Esophagus squamous epithelium (tissue), 4 donors: Measurements from ENCODE around the gene PRR36.

Source experiments
- POLR2A ChIP-seq, 4 donors: fragments of 450-650 bp; IDR thresholded peaks; one replicate each; pipeline ENCODE4 v1.6.1; 2017; ENCODE audit warnings: antibody characterized with exemption in 4 of 4, mild to moderate bottlenecking in 4 of 4, moderate library complexity in 3 of 4
- TF ChIP-seq, protein P1 (sequence below), 6 experiments: fragments of 450-650 bp in 4 of 6; fragments of 200-600 bp in 2 of 6; sonication (generic) in 2 of 6; IDR thresholded peaks; one replicate each; pipeline ENCODE4 v1.5.1; 2016 to 2019; ENCODE audit warnings: antibody characterized with exemption in 6 of 6, mild to moderate bottlenecking in 4 of 6, moderate library complexity in 4 of 6

GRCh38 chr19:7858109-7858770 is 15.9 kb downstream of the PRR36 start:
- TF ChIP-seq POLR2A (IDR thresholded peaks at IDR 0.05), result no peak
- TF ChIP-seq, protein P1, sequence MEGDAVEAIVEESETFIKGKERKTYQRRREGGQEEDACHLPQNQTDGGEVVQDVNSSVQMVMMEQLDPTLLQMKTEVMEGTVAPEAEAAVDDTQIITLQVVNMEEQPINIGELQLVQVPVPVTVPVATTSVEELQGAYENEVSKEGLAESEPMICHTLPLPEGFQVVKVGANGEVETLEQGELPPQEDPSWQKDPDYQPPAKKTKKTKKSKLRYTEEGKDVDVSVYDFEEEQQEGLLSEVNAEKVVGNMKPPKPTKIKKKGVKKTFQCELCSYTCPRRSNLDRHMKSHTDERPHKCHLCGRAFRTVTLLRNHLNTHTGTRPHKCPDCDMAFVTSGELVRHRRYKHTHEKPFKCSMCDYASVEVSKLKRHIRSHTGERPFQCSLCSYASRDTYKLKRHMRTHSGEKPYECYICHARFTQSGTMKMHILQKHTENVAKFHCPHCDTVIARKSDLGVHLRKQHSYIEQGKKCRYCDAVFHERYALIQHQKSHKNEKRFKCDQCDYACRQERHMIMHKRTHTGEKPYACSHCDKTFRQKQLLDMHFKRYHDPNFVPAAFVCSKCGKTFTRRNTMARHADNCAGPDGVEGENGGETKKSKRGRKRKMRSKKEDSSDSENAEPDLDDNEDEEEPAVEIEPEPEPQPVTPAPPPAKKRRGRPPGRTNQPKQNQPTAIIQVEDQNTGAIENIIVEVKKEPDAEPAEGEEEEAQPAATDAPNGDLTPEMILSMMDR (IDR thresholded peaks at IDR 0.05), result no peak
